ENCODE results near the gene DOCK3. TPM values are rescaled to one million over a fixed set of nuclear protein-coding genes. Genes with fewer than 3 reads are reported as not detected.
"Not testable (repeated sequence)": the region's sequence is repeated elsewhere in the genome, so short reads cannot be mapped to it uniquely, and the experiment has no call there.

The DOCK3 gene
- total RNA-seq, 4 donors from 2014 or later = 2.1 to 8.6 (median 2.9) TPM

DNA sequence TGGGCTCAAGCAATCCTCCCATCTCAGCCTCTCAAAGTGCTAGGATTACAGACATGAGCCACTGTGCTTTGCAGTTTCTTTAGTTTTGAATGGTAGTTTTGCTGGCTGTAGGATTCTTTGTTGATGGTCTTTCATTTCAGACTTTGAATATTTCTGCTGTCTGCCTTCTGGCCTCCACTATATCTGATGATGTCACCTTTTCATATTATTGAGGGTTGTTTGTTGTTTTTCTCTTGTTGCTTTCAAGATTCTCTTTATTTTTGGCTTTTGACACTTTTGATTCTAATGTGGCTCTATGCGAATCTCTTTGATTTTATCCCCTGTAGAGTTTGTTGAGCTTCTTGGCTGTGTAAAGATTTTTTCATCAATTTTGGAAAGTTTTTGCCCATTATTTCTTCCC lies 631.4 kb downstream of the DOCK3 start:
- no peak overlapping the region for H3K4me3 ChIP-seq

DNA sequence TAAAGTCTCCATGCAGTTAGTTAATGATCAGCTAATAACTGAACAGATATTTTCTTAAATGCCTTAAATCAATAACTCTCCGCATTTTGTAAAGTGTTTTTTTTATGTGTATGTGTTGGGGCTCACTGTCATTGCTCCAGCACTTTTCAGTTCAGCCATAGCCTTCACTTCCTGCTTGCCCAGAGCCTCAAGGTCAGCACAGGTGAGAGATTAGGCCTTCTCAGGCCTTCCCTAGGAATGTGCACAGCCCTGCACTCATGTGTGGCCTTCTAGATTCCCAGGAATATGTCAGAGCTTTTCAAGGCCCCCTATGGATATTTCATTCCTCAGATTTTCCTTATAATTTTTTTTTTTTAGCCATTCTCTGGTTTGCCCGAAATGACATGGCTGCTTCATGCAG lies 632.7 kb downstream of the DOCK3 start:
- peaks cover 4% of the 10 kb centered on the region for H3K27me3 ChIP-seq
- H3K4me3 ChIP-seq = no peak overlapping the region
- no peak for DNase-seq (ENCODE audit: low spot score in 2 of 2)
- H3K36me3 ChIP-seq = no peaks in the 10 kb centered on the region
- no peak for TF ChIP-seq EP300 (IDR thresholded peaks at IDR 0.05)
- H3K4me1 ChIP-seq = no peaks in the 10 kb centered on the region
- no peaks in the 10 kb centered on the region for H3K9me3 ChIP-seq
- WGBS = 81% methylated on average over 2 of the region's 2 CpGs
- no peak overlapping the region for H3K27ac ChIP-seq

More for the DNA sequence above, 631.4 kb downstream of the DOCK3 start:
- no peaks in the 10 kb centered on the region for H3K4me1 ChIP-seq
- TF ChIP-seq, protein P1, sequence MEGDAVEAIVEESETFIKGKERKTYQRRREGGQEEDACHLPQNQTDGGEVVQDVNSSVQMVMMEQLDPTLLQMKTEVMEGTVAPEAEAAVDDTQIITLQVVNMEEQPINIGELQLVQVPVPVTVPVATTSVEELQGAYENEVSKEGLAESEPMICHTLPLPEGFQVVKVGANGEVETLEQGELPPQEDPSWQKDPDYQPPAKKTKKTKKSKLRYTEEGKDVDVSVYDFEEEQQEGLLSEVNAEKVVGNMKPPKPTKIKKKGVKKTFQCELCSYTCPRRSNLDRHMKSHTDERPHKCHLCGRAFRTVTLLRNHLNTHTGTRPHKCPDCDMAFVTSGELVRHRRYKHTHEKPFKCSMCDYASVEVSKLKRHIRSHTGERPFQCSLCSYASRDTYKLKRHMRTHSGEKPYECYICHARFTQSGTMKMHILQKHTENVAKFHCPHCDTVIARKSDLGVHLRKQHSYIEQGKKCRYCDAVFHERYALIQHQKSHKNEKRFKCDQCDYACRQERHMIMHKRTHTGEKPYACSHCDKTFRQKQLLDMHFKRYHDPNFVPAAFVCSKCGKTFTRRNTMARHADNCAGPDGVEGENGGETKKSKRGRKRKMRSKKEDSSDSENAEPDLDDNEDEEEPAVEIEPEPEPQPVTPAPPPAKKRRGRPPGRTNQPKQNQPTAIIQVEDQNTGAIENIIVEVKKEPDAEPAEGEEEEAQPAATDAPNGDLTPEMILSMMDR (IDR thresholded peaks at IDR 0.05) = no peak
- TF ChIP-seq POLR2AphosphoS5 (IDR thresholded peaks at IDR 0.05) (no peak), EP300 (IDR thresholded peaks at IDR 0.05) (no peak), POLR2A (IDR thresholded peaks at IDR 0.05) (no peak)
- peaks cover 4% of the 10 kb centered on the region for H3K27me3 ChIP-seq
- no peaks in the 10 kb centered on the region for H3K9me3 ChIP-seq
- DNase-seq (ENCODE audit: low spot score in 2 of 2) = no peak
- H3K27ac ChIP-seq = no peak overlapping the region
- H3K36me3 ChIP-seq = no peaks in the 10 kb centered on the region
- WGBS = 100% methylated on average over 1 of the region's 1 CpG

DNA sequence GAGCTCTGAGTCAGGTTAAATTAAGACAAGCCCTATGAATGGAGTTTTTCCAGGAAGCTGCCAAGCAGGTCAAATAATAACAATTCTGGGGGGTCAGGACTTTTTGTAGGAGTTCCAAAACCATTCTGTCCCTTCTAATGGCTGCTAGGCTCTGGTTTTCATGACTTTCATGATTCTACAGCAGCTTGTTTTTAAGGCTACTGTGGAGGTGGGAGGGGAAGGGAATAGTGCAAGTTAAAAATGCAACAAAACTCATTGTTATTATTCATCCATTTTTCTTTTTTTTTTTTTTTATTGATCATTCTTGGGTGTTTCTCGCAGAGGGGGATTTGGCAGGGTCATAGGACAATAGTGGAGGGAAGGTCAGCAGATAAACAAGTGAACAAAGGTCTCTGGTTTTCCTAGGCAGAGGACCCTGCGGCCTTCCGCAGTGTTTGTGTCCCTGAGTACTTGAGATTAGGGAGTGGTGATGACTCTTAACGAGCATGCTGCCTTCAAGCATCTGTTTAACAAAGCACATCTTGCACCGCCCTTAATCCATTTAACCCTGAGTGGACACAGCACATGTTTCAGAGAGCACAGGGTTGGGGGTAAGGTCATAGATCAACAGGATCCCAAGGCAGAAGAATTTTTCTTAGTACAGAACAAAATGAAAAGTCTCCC lies 633.3 kb downstream of the DOCK3 start:
- H3K36me3 ChIP-seq; H3K4me1 ChIP-seq; DNase-seq (ENCODE audit: low spot score in 2 of 2); H3K4me3 ChIP-seq; H3K27ac ChIP-seq; H3K9me3 ChIP-seq; H3K27me3 ChIP-seq: not testable (repeated sequence)
- 87% methylated on average over 1 of the region's 5 CpGs for WGBS

DNA sequence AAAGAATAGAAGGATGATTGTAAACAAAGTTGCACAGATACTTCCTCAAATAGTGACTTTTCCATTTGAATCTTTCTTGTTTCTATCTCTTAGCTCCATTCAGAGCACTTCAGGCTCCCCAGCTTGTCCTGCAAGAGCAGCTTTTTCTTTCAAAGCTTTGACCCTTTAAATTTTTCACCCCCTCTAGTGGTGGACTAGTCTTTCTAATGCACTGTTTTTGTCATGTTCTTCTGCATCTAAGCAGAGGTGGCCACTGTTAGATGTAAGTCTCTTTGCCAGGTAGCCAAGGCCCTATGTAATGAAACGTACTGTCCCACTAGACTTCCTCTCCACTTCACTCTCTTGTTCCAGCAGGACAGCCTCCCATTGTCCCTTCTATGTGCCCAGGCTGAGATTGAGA lies 636.3 kb downstream of the DOCK3 start:
- no peaks in the 10 kb centered on the region for H3K4me1 ChIP-seq
- DNase-seq (ENCODE audit: low spot score in 2 of 2) = no peak
- TF ChIP-seq, protein P1 (IDR thresholded peaks at IDR 0.05) = peak in 1 of 2 donors; percentile 16
- no peak for TF ChIP-seq POLR2AphosphoS5 (IDR thresholded peaks at IDR 0.05)
- TF ChIP-seq EP300 (IDR thresholded peaks at IDR 0.05) = no peak
- H3K27me3 ChIP-seq = no peaks in the 10 kb centered on the region
- H3K4me3 ChIP-seq = no peak overlapping the region
- WGBS = 45% methylated on average over 1 of the region's 1 CpG
- no peaks in the 10 kb centered on the region for H3K9me3 ChIP-seq
- no peaks in the 10 kb centered on the region for H3K36me3 ChIP-seq
- no peak overlapping the region for H3K27ac ChIP-seq

DNA sequence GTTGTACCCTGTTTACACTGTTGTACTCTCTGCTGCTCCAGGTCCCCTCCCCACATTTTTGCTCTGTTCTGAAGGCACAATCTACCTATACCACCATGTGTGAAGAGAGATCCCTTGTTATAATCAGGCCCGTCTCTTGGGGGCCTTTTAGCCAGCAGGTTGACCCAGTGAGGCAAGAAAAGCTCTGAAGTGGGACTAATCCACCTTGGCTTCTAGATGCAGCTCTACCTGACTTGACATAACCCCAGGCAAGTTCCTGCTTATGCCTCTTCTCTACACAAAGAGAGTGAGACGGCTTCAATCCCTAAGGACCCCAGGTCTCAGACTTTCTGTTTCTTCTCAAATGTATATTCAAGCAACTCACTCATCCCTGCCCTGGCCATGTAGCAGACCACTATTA lies 653.5 kb downstream of the DOCK3 start:
- H3K4me3 ChIP-seq = no peak overlapping the region
- H3K27ac ChIP-seq = no peak overlapping the region
- H3K36me3 ChIP-seq = no peaks in the 10 kb centered on the region
- TF ChIP-seq EP300 (IDR thresholded peaks at IDR 0.05) (no peak), POLR2AphosphoS5 (IDR thresholded peaks at IDR 0.05) (no peak), POLR2A (IDR thresholded peaks at IDR 0.05) (no peak)
- TF ChIP-seq, protein P1 (IDR thresholded peaks at IDR 0.05) = no peak
- no peaks in the 10 kb centered on the region for H3K9me3 ChIP-seq
- no peaks in the 10 kb centered on the region for H3K4me1 ChIP-seq
- no peak for DNase-seq (ENCODE audit: low spot score in 2 of 2)
- H3K27me3 ChIP-seq = no peaks in the 10 kb centered on the region
- 84% methylated on average over 2 of the region's 2 CpGs for WGBS

DNA sequence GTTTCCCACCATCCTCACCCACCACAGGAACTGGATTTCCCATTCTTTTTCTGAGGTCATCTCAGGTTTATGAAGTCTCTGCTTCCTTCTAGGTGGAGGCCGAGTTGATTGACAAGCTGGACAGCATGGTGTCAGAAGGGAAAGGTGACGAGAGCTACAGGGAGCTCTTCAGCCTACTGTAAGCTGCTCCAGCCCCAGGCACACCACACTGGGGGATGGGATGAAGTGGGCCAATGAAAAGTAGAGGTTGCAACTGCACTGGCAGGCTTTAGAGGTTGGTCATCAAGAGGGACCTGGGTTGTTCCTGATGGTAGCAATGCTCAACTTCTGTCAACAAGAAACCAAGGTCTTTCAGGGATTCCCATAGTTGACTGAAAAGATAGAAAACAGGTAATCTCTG lies 655.3 kb downstream of the DOCK3 start:
- Histone ChIP-seq H3K9me3 (no peaks in the 10 kb centered on the region), H3K4me3 (no peak overlapping the region), H3K27me3 (no peaks in the 10 kb centered on the region), H3K4me1 (no peaks in the 10 kb centered on the region), H3K36me3 (no peaks in the 10 kb centered on the region), H3K27ac (no peak overlapping the region)
- DNase-seq (ENCODE audit: low spot score in 2 of 2) = no peak
- 66% methylated on average over 2 of the region's 2 CpGs for WGBS
- no peak for TF ChIP-seq POLR2AphosphoS5 (IDR thresholded peaks at IDR 0.05)
- TF ChIP-seq, protein P1 (IDR thresholded peaks at IDR 0.05) = no peak
- TF ChIP-seq POLR2A (IDR thresholded peaks at IDR 0.05) = no peak
- TF ChIP-seq EP300 (IDR thresholded peaks at IDR 0.05) = no peak
